H9 (cell line): ENCODE data around the gene C6orf15. TPM values are rescaled to one million over a fixed set of nuclear protein-coding genes. Genes with fewer than 3 reads are reported as not detected.
A peak's percentile ranks its signal among the peaks of the same experiment; 100 is the strongest.

ENCODE experiments used
- DNase-seq: peaks from one replicate; pipeline ENCODE4 v3.0.0-alpha.2; 2017
- H2AFZ ChIP-seq: one replicate; pipeline ENCODE4 v1.6.1; 2013; ENCODE audit warnings: mild to moderate bottlenecking, low read length, control low read depth, moderate library complexity
- H2AK5ac ChIP-seq: 2 replicates; pipeline ENCODE4 v1.6.1; 2013; ENCODE audit warnings: low read length, control low read depth, mixed read lengths; ENCODE audit not compliant: insufficient read length
- H2BK120ac ChIP-seq: one replicate; pipeline ENCODE4 v1.6.1; 2013; ENCODE audit warnings: low read depth, mild to moderate bottlenecking, low read length, control low read depth, inconsistent platforms; ENCODE audit not compliant: poor library complexity, severe bottlenecking
- H2BK12ac ChIP-seq: 2 replicates; pipeline ENCODE4 v1.6.1; 2013; ENCODE audit warnings: low read length, control low read depth, mixed read lengths, low read depth; ENCODE audit not compliant: insufficient read length
- H2BK15ac ChIP-seq: 2 replicates; pipeline ENCODE4 v1.6.1; 2013; ENCODE audit warnings: low read depth, low read length, control low read depth
- H2BK20ac ChIP-seq: one replicate; pipeline ENCODE4 v1.6.1; 2013; ENCODE audit warnings: low read depth, mild to moderate bottlenecking, low read length, control low read depth, inconsistent platforms; ENCODE audit not compliant: poor library complexity, severe bottlenecking
- H2BK5ac ChIP-seq: 2 replicates; pipeline ENCODE4 v1.6.1; 2013; ENCODE audit warnings: low read length, control low read depth, mixed read lengths; ENCODE audit not compliant: insufficient read length
- H3K14ac ChIP-seq: 2 replicates; pipeline ENCODE4 v1.6.1; 2013; ENCODE audit warnings: low read length, control low read depth; ENCODE audit not compliant: insufficient read depth
- H3K18ac ChIP-seq: 2 replicates; pipeline ENCODE4 v1.6.1; 2013; ENCODE audit warnings: low read depth, mild to moderate bottlenecking, mixed read lengths, low read length, control low read depth; ENCODE audit not compliant: insufficient read length
- H3K23ac ChIP-seq: 2 replicates; pipeline ENCODE4 v1.6.1; 2013; ENCODE audit warnings: low read length, control low read depth, mixed read lengths, low read depth; ENCODE audit not compliant: insufficient read length
- H3K23me2 ChIP-seq: 2 replicates; pipeline ENCODE4 v1.6.1; 2013; ENCODE audit warnings: low read depth, mild to moderate bottlenecking, mixed read lengths, low read length, control low read depth; ENCODE audit not compliant: insufficient read length, poor library complexity, severe bottlenecking
- H3K27ac ChIP-seq: 2 replicates; pipeline ENCODE4 v1.5.1; 2013; ENCODE audit warnings: low read length, control low read depth, mixed read lengths, low read depth; ENCODE audit not compliant: insufficient read length
- H3K27me3 ChIP-seq: 2 replicates; pipeline ENCODE4 v1.6.1; 2013; ENCODE audit warnings: low read length, control low read depth, inconsistent platforms; ENCODE audit not compliant: insufficient read depth
- H3K4ac ChIP-seq: 2 replicates; pipeline ENCODE4 v1.6.1; 2013; ENCODE audit warnings: low read depth, mild to moderate bottlenecking, control low read depth, inconsistent platforms, low read length, moderate library complexity
- H3K4me1 ChIP-seq: 2 replicates; pipeline ENCODE4 v1.6.1; 2013; ENCODE audit warnings: low read length, control low read depth, inconsistent platforms; ENCODE audit not compliant: insufficient read depth
- H3K4me2 ChIP-seq: 2 replicates; pipeline ENCODE4 v1.6.1; 2013; ENCODE audit warnings: low read length, control low read depth, mixed read lengths; ENCODE audit not compliant: insufficient read length, insufficient read depth
- H3K56ac ChIP-seq: 2 replicates; pipeline ENCODE4 v1.6.1; 2013; ENCODE audit warnings: low read depth, mild to moderate bottlenecking, mixed read lengths, low read length, control low read depth; ENCODE audit not compliant: insufficient read length
- H3K79me1 ChIP-seq: 2 replicates; pipeline ENCODE4 v1.6.1; 2013; ENCODE audit warnings: low read depth, mild to moderate bottlenecking, moderate library complexity, low read length, control low read depth, inconsistent platforms; ENCODE audit not compliant: insufficient read depth, poor library complexity, severe bottlenecking
- H3K79me2 ChIP-seq: 2 replicates; pipeline ENCODE4 v1.6.1; 2013; ENCODE audit warnings: low read length, control low read depth, inconsistent platforms; ENCODE audit not compliant: insufficient read depth
- H3K9ac ChIP-seq: 2 replicates; pipeline ENCODE4 v1.6.1; 2013; ENCODE audit warnings: low read length, control low read depth, mixed read lengths; ENCODE audit not compliant: insufficient read length; ENCODE audit errors: extremely low read depth
- H3K9me3 ChIP-seq: one replicate; pipeline ENCODE4 v1.6.1; 2013; ENCODE audit warnings: low read depth, low read length, inconsistent platforms; ENCODE audit not compliant: control insufficient read depth
- H3T11ph ChIP-seq: one replicate; pipeline ENCODE4 v1.6.1; 2013; ENCODE audit warnings: mild to moderate bottlenecking, low read length, control low read depth, inconsistent platforms
- H4K20me1 ChIP-seq: one replicate; pipeline ENCODE4 v1.6.1; 2013; ENCODE audit not compliant: control insufficient read depth, insufficient read length, insufficient read depth
- H4K5ac ChIP-seq: 2 replicates; pipeline ENCODE4 v1.6.1; 2013; ENCODE audit warnings: low read depth, mild to moderate bottlenecking, mixed read lengths, low read length, control low read depth; ENCODE audit not compliant: insufficient read length
- H4K8ac ChIP-seq: replicated peaks from 2 replicates; pipeline ENCODE4 v1.6.1; 2013; ENCODE audit warnings: low read length, control low read depth, mixed read lengths, low read depth; ENCODE audit not compliant: insufficient read length
- H4K91ac ChIP-seq: 2 replicates; pipeline ENCODE4 v1.6.1; 2013; ENCODE audit warnings: low read depth, mild to moderate bottlenecking, moderate library complexity, mixed read lengths, low read length, control low read depth; ENCODE audit not compliant: insufficient read length
- H3K27ac Mint-ChIP-seq, 3 experiments: 2 replicates in 2 of 3; 3 replicates in 1 of 3; pipeline ENCODE4 v1.8.0; 2020 to 2021; ENCODE audit warnings: mixed read lengths in 3 of 3, mild to moderate bottlenecking in 1 of 3, moderate library complexity in 1 of 3
- H3K27me3 Mint-ChIP-seq: 2 replicates; pipeline ENCODE4 v1.8.0; 2021; ENCODE audit warnings: low read depth, mild to moderate bottlenecking, moderate library complexity, mixed read lengths
- H3K36me3 Mint-ChIP-seq, 3 experiments: 2 replicates in 2 of 3; 3 replicates in 1 of 3; pipeline ENCODE4 v1.8.0; 2020 to 2021; ENCODE audit warnings: low read depth in 3 of 3, mixed read lengths in 3 of 3; ENCODE audit not compliant: insufficient read depth in 1 of 3
- H3K4me1 Mint-ChIP-seq, 2 experiments: 2 replicates each; pipeline ENCODE4 v1.8.0; 2020; ENCODE audit warnings: mixed read lengths in 2 of 2
- H3K4me3 Mint-ChIP-seq, 2 experiments: 2 replicates in 1 of 2; 3 replicates in 1 of 2; pipeline ENCODE4 v1.8.0; 2020 to 2021; ENCODE audit warnings: mild to moderate bottlenecking in 2 of 2, mixed read lengths in 2 of 2, moderate library complexity in 1 of 2
- H3K9me3 Mint-ChIP-seq, 2 experiments: 2 replicates in 1 of 2; 3 replicates in 1 of 2; pipeline ENCODE4 v1.8.0; 2020; ENCODE audit warnings: mild to moderate bottlenecking in 2 of 2, mixed read lengths in 2 of 2, moderate library complexity in 1 of 2
- CTCF ChIP-seq: fragments of 200-600 bp; sonication (generic); conservative IDR thresholded peaks from 3 replicates; pipeline ENCODE4 v1.8.0; 2021; ENCODE audit warnings: antibody characterized with exemption, mild to moderate bottlenecking
- WGBS: extraction: QIAGEN DNeasy Blood & Tissue Kit; methylation state at CpG from one replicate; pipeline ENCODE4 v1.1.7; 2013; ENCODE audit warnings: missing lambda C conversion rate, low lambda C conversion rate, mixed read lengths; ENCODE audit not compliant: insufficient read length; ENCODE audit errors: extremely low coverage; 5-methylcytosine and 5-hydroxymethylcytosine counted together
- total RNA-seq: library from RNA; stranded (reverse); gene quantifications from 2 replicates; pipeline ENCODE4 v1.2.1, GENCODE V29; 2021

The C6orf15 gene
- total RNA-seq, 1 experiment from 2014 or later: not detected

- no peak overlapping the region; a peak in 1 of 5 replicates for H3K4me3 Mint-ChIP-seq
- Histone ChIP-seq H3K23ac (no peak overlapping the region), H3K9me3 (no peaks in the 10 kb centered on the region), H3T11ph (no peak overlapping the region), H3K9ac (no peak overlapping the region), H3K4ac (no peak overlapping the region), H2BK20ac (no peak overlapping the region), H3K56ac (no peak overlapping the region), H2AFZ (no peak overlapping the region), H3K27ac (no peak overlapping the region), H3K23me2 (no peaks in the 10 kb centered on the region), H4K8ac (no peak overlapping the region), H2AK5ac (no peak overlapping the region), H2BK12ac (no peak overlapping the region), H3K18ac (no peak overlapping the region), H2BK120ac (no peak overlapping the region), H3K4me1 (0 out of 2 replicates have a peak, but pooled peaks cover 7% of the 10 kb centered on the region), H4K5ac (no peak overlapping the region), H3K79me2 (no peaks in the 10 kb centered on the region), H3K4me2 (no peak overlapping the region), H2BK15ac (no peak overlapping the region), H3K79me1 (no peaks in the 10 kb centered on the region), H4K91ac (no peak overlapping the region), H3K14ac (0 out of 2 replicates have a peak overlapping the region, but pooled peaks have one; percentile 7), H3K27me3 (no peaks in the 10 kb centered on the region), H2BK5ac (no peak overlapping the region), H4K20me1 (no peaks in the 10 kb centered on the region)
- no peaks in the 10 kb centered on the region for H3K9me3 Mint-ChIP-seq
- TF ChIP-seq CTCF: no peak
- H3K27me3 Mint-ChIP-seq: peaks cover 37% of the 10 kb centered on the region
- peaks cover 30 to 38% of the 10 kb centered on the region in 2 experiments for H3K4me1 Mint-ChIP-seq
- no peaks in the 10 kb centered on the region for H3K36me3 Mint-ChIP-seq
- no CpG with 5 or more reads among the region's 19 CpGs for WGBS
- H3K27ac Mint-ChIP-seq: no peak overlapping the region; a peak in 2 of 7 replicates
- no peak for DNase-seq
Measured at GRCh38 chr6:31116661-31117385, 4.4 kb upstream of the C6orf15 start.
